GM12878 (cell line): Measurements from ENCODE around the gene RAD51.

Experiments
- ATF3 ChIP-seq: IDR thresholded peaks from 2 replicates; pipeline ENCODE4 v1.6.1; 2011; ENCODE audit warnings: low read depth, mild to moderate bottlenecking, low read length, moderate library complexity, borderline replicate concordance; ENCODE audit errors: extremely low read depth
- CBFB ChIP-seq: IDR thresholded peaks from 2 replicates; pipeline ENCODE4 v1.6.1; 2016; ENCODE audit warnings: antibody characterized with exemption, low read depth
- CBX5 ChIP-seq: sonication (generic); IDR thresholded peaks from 2 replicates; pipeline ENCODE4 v1.6.1; 2016; ENCODE audit warnings: low read depth, moderate library complexity, mild to moderate bottlenecking, inconsistent platforms
- EGR1 ChIP-seq, 2 experiments: IDR thresholded peaks; 1 replicate in 1 of 2; 2 replicates in 1 of 2; pipeline ENCODE4 v1.6.1; 2011 to 2012; ENCODE audit warnings: low read depth in 2 of 2, low read length in 2 of 2, borderline replicate concordance in 1 of 2, mild to moderate bottlenecking in 1 of 2, moderate library complexity in 1 of 2
- HDAC2 ChIP-seq: fragments of 200-600 bp; sonication (generic); IDR thresholded peaks from 2 replicates; pipeline ENCODE4 v1.6.1; 2017
- MYB ChIP-seq: fragments of 150-350 bp; IDR thresholded peaks from 2 replicates; pipeline ENCODE4 v1.6.1; 2014; ENCODE audit warnings: mild to moderate bottlenecking, low read depth, low read length, borderline replicate concordance
- NRF1 ChIP-seq: conservative IDR thresholded peaks from 2 replicates; pipeline ENCODE4 v1.6.1; 2011; ENCODE audit warnings: mild to moderate bottlenecking, low read depth, low read length, improper control_type of control experiment
- ZNF217 ChIP-seq: fragments of 450-650 bp; IDR thresholded peaks from 2 replicates; pipeline ENCODE4 v1.6.1; 2017; ENCODE audit warnings: antibody characterized with exemption, mild to moderate bottlenecking
- ZNF274 ChIP-seq: IDR thresholded peaks from one replicate; pipeline ENCODE4 v1.8.0; 2011; ENCODE audit not compliant: insufficient read length, insufficient read depth
- TF ChIP-seq, protein P1 (sequence below), 3 experiments: IDR thresholded peaks in 2 of 3; conservative IDR thresholded peaks in 1 of 3; 2 replicates each; pipeline ENCODE4 v1.5.1; 2011; ENCODE audit warnings: low read depth in 3 of 3, low read length in 3 of 3, mild to moderate bottlenecking in 3 of 3, control low read depth in 2 of 3, moderate library complexity in 2 of 3, inconsistent platforms in 1 of 3, mixed read lengths in 1 of 3; ENCODE audit not compliant: control insufficient read depth in 2 of 3, insufficient read depth in 1 of 3; ENCODE audit errors: extremely low read depth in 1 of 3

GRCh38 chr15:40695469-40695890, 506 bp downstream of the RAD51 start:
- TF ChIP-seq ATF3 (no peak), ZNF274 (no peak), NRF1 (no peak), HDAC2 (no peak), EGR1 (IDR thresholded peaks at IDR 0.05; ENCODE audit: borderline replicate concordance in 1 of 2, low read depth in 2 of 2, low read length in 2 of 2) (no peak), CBX5 (no peak), ZNF217 (no peak), MYB (no peak), CBFB (no peak)
- TF ChIP-seq, protein P1, sequence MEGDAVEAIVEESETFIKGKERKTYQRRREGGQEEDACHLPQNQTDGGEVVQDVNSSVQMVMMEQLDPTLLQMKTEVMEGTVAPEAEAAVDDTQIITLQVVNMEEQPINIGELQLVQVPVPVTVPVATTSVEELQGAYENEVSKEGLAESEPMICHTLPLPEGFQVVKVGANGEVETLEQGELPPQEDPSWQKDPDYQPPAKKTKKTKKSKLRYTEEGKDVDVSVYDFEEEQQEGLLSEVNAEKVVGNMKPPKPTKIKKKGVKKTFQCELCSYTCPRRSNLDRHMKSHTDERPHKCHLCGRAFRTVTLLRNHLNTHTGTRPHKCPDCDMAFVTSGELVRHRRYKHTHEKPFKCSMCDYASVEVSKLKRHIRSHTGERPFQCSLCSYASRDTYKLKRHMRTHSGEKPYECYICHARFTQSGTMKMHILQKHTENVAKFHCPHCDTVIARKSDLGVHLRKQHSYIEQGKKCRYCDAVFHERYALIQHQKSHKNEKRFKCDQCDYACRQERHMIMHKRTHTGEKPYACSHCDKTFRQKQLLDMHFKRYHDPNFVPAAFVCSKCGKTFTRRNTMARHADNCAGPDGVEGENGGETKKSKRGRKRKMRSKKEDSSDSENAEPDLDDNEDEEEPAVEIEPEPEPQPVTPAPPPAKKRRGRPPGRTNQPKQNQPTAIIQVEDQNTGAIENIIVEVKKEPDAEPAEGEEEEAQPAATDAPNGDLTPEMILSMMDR (IDR thresholded peaks at IDR 0.05 in 2 of 3, conservative IDR thresholded peaks at IDR 0.05 in 1 of 3; ENCODE audit: control insufficient read depth in 2 of 3, extremely low read depth in 1 of 3, insufficient read depth in 1 of 3, low read depth in 3 of 3, low read length in 3 of 3) = no peak
